HG03097 (cell line): ENCODE results near the gene GATA5.

Source experiments
- ATAC-seq: cut with Tn5 transposase; IDR thresholded peaks from one replicate; pipeline ENCODE4 v1.9.1; 2021; ENCODE audit not compliant: unreplicated experiment, low FRiP score

The GATA5 gene

GRCh38 chr20:62475772-62476055 is at the start of gene GATA5:
Gene GATA5, minus strand, starts transcription at chr20:62475995. Its CDS starts 474 bp downstream, at chr20:62475521.
- no peak for ATAC-seq

DNA sequence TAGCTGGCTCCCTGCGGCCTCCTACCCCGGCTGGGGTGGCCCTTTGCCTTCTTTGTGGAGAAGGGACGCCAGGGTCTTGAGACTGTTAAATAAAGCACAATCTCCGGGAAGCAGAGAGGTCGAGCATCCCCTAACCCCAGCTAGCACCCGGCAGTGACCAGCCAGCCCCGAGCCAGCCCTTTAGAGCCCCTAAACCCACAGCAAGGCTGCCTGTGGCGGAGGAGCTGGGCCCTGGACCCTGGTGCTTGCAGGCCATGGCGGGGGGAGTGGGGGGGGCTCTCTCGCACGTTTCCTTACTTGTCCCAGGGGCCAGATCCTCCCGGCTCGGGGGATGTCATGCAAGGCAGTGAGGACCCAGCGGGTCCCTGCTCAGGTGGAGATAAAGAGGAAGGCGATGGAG is 49.2 kb upstream of the GATA5 start:
- no peak for ATAC-seq

DNA sequence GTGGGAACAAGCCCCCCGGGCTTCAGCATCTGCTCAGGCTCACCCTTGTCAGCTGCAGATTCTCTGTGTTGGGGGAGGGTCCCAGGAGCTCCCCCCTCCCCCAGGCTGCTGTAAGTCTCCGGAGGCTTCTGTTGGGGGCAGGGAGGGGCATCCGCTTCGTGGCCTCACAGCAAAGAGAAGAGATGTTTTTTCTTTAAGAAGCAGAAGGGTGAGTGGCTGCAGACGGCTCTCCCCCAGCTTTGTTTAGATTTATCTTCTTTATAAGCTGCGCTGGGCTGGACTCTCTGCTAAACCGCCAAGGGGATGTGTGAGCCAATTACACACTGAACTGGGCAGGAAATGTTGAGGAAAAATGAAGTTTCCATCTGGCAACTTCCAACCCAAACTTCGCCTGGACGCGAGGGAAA is 48.7 kb upstream of the GATA5 start:
- ATAC-seq, result no peak

GRCh38 chr20:62523473-62524203 is 47.8 kb upstream of the GATA5 start:
- no peak for ATAC-seq

DNA sequence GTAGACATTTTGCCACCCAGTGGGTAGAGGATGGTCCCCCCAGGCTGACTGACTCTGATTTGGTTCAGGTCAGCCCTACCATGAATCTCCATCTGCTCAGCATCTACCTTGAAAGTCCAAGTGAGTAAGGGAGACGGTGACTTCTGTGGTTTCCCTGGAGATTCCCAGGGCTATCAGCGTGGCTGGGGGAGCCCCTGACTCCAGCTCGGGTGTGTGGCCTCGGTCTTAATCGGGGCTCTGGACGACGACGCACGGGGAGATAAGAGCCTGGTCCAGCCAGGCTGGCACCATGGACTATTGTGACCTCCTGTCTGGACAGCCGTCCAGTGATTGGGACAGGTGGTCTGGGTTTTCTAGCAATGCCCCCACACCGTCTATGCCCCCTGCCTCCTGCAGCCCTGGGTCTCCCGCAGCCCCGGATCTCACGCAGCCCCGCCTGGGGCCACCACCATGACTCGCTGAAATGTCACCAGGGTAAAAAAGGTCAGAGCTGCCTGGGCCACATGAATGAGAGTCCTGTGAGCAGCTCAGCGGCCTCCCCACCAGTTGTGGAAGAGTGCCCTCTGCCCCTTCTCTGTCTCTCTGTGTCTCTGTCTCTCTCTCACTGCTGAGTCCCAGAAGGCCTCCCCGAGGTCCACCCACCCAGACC is 47.1 kb upstream of the GATA5 start:
- no peak for ATAC-seq

DNA sequence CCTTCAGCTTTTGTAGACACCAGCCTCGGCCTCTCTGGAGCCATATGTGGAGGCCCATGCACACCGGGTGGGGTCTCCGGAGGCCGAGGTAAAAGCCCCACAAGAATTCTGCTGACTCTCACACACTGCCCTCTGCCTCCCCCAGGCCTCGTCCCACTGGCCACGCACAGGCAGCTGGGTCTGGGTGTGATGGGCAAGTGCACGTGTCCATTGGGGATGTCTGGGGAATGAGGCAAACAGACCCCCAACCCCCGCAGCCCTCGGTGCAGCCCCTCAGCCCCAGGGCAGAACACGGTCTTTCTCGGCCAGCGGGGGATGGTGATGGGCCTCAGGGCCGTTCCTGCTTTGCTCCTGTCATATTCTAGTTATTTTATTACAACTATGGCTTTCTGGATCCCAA is 44.0 kb upstream of the GATA5 start:
- no peak for ATAC-seq

DNA sequence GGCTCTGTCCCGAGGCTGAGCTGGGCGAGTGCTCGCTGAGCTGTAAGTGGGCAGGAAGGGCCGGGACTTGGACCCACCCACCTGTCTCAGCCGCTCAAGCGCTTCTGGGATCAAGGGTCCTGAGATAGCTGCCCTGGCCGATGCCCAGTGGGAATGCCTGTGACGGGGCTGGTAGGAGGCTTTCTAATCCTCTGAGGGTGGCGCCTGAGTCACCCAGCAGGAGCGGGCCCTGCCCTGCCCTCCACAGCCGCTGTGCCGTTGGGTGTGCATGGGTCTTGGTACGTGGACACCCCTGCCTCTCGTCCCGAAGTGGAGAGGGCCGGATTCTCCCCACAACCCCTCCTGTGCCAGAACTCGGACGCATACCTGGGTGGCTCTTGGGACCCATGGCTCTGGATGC is 43.1 kb upstream of the GATA5 start:
- ATAC-seq, result no peak

- ATAC-seq, result no peak
These were observed 42.3 kb upstream of the GATA5 start for GRCh38 chr20:62517901-62518610.

DNA sequence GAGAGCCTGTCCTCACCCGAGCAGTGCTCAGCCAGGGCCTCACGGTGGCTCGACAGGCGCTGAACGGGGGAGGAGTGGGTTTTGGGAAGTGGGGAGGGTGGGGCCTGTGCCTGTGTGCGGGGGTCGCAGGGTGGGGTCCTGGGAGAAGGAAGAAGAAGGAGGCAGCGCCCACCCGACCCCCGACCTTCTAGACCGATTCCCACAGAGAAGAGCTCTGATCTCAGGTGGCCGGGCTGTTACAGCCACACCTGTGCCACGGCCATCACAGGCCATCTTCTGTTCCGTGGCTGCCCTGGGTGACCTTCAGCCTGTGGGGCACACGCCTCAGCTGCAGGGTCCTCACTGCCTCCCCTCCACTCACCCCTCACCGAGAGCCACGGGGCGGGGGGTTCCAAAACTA is 41.4 kb upstream of the GATA5 start:
- ATAC-seq, result no peak

- ATAC-seq, result no peak
These were observed 40.5 kb upstream of the GATA5 start for GRCh38 chr20:62516338-62516737.

GRCh38 chr20:62515826-62516225 is 40.0 kb upstream of the GATA5 start:
- no peak for ATAC-seq

DNA sequence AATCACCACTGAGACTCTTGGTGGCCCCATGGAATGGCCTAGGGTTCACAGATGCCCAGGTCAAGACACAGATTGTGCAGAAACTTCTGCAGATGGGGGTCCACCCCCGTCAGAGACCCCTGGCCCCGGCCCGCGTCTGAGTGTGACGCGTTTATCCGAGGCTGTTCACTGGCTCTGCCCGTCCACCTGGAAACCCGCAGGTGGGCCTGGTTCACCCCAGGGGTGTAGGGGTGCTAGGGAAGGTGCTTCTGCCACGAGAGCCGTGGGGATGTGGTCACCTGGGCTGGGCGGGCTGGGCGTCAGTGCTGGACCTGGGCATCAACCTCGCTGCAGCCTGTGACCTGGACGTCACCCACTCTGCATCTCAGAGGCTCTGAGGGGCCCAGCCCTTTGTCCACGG is 39.5 kb upstream of the GATA5 start:
- no peak for ATAC-seq

DNA sequence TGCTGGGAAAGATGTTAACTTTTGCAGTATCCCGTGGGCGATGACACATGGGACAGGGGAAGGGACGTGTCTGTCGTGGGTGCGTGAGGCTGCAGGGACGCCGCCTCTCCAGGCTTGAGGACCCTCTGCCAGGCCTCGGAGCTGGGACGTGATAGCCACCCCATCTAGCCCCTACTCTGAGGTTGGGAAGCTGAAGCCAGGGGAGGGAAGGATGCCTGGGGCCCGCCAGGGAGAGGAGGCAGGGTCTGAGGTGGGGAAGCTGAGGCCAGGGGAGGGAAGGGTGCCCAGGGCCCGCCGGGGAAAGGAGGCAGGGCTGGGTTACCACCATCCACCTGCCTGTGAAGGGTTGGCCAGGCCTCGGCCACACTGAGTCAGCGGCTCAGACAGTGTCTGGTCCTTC is 38.2 kb upstream of the GATA5 start:
- ATAC-seq, result no peak

DNA sequence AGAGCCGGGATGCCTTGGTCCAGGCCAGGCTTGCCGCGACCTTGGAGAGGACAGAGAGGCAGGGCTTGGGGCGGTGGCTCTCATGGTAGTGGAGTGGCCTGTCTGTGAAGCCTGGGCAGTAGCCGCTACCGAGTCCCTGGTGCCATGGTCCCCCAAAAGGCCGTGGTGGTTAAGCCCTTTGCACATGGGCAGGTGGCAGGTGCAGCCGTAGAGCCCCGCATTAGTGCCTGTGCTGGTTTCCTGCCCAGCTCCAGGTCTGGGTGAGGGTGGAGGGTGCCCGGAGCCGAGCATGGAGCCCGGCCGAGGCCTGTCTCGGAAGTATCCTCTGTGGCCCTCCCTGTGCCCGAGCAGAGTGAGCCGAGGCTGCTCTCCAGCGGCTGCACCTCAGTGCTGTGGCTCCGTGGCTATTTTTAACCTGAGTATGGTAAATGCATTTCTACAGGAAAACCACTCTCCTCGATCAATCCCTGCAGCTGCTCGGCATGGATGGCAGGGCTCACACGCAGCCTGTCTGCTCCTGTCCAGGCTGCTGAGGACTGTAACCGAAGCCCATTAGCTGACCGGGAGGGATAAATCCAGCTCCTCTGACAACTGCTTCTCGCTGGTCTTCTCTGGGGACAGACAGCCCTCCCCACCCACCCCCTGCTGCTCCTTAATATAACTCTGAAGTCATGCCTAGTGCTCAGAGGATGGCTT is 36.3 kb upstream of the GATA5 start:
- no peak for ATAC-seq

DNA sequence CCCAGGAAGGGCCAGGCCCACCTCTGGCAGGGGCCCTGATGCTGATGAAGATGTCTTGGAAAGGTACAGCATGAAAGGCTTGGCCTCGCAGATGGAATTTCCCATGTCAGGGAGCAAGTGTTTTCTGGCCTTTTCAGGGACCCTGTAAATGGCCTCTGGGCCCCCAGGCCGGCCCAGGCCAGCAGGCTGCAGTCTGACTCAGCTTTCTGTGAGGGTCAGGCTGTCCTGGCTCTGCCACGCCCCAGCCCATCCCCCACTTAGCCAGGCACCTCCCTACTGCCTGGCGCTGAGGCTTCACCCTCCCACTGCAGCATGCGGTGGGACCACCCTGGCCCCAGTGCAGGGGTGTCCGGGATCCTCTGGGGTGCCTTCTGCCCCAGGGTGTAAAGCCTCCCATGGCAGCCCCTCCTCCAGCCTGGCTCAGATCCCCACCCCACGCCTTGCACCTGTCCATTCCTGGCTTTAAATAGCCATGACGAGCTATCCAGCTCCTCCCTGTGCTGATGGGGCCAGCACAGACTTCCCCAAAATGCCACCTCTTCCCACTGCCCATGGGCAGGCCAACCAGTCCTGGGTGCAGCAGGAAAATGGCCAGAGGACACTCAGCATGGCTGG is 35.6 kb upstream of the GATA5 start:
- ATAC-seq, result no peak

DNA sequence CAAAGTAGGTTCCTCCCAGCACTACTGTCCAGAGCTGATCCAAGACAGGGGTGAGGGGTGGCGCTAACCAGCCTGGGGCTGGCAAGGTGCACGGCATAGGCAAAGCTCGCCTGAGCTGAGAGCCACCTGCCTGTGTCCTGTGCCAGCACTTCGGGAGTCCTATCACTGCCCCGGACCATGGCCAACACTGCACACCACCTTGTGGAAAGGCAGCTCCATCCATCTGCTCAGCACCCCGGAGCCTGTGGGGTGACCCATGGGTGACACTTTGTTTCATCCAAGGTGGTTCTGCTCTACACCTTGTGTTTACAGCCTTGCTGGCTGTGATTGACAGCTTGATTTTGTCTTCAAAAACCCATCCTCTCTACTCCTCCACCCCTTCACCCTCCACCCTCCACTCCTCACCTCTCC is 32.9 kb upstream of the GATA5 start:
- ATAC-seq, result no peak

- ATAC-seq, result no peak
These were observed 32.3 kb upstream of the GATA5 start for GRCh38 chr20:62507991-62508640.

DNA sequence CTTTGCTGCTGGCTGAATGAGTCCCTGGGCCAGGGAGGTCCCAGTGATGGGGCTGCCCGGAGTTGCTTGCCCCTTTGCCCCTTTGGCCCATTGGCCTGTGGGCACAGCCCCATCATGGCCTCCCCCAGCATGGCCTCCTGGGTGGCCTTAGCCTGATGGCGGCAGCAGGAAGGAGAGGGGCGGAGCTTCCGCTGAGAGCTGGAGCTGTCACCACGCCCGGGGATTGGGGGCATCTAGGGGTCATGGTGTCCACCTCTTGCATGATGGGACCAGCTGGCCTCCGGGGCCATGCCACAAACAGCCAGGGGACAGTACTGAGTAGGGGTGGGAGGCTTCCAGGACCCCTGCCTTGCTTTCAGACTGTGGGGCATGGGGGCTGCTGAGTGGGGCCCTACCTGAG is 31.5 kb upstream of the GATA5 start:
- no peak for ATAC-seq

- no peak for ATAC-seq
These were observed 31.0 kb upstream of the GATA5 start for GRCh38 chr20:62506791-62507190.

- ATAC-seq, result no peak
These were observed 30.3 kb upstream of the GATA5 start for GRCh38 chr20:62506087-62506486.
